ENCODE measurements around the gene SYCP2L.
"Not testable (repeated sequence)": the region's sequence is repeated elsewhere in the genome, so short reads cannot be mapped to it uniquely, and the experiment has no call there.

Gene SYCP2L

GRCh38 chr6:10957414-10957886, 70.6 kb downstream of the SYCP2L start:
- DNase-seq (ENCODE audit: low read depth), result no peak

- DNase-seq (ENCODE audit: low read depth), result no peak
Observed at GRCh38 chr6:10960171-10960570, 73.3 kb downstream of the SYCP2L start.

- no peak for DNase-seq (ENCODE audit: low read depth)
Observed at GRCh38 chr6:10961837-10962236, 75.0 kb downstream of the SYCP2L start.

GRCh38 chr6:10962673-10963072, 75.8 kb downstream of the SYCP2L start:
- DNase-seq (ENCODE audit: low read depth), result no peak

GRCh38 chr6:10963113-10963512, 76.3 kb downstream of the SYCP2L start:
- DNase-seq (ENCODE audit: low read depth), result no peak

- DNase-seq (ENCODE audit: low read depth), result no peak
Observed at GRCh38 chr6:10964684-10965083, 77.8 kb downstream of the SYCP2L start.

GRCh38 chr6:10968776-10969175, 81.9 kb downstream of the SYCP2L start:
- no peak for DNase-seq (ENCODE audit: low read depth)

GRCh38 chr6:10970731-10971130, 83.9 kb downstream of the SYCP2L start:
- DNase-seq (ENCODE audit: low read depth), result no peak

- DNase-seq (ENCODE audit: low read depth), result no peak
Observed at GRCh38 chr6:10972196-10972595, 85.3 kb downstream of the SYCP2L start.

- DNase-seq (ENCODE audit: low read depth), result no peak
Observed at GRCh38 chr6:10976571-10976970, 89.7 kb downstream of the SYCP2L start.

GRCh38 chr6:10977231-10977968, 90.5 kb downstream of the SYCP2L start:
- DNase-seq (ENCODE audit: low read depth), result no peak

- DNase-seq (ENCODE audit: low read depth), result no peak
Observed at GRCh38 chr6:10979603-10980002, 92.8 kb downstream of the SYCP2L start.

- DNase-seq (ENCODE audit: low read depth), result no peak
Observed at GRCh38 chr6:10981409-10981808, 94.6 kb downstream of the SYCP2L start.

GRCh38 chr6:10984959-10985358, 98.1 kb downstream of the SYCP2L start:
- not testable (repeated sequence) for DNase-seq (ENCODE audit: low read depth)

- DNase-seq (ENCODE audit: low read depth), result no peak
Observed at GRCh38 chr6:10989587-10989986, 102.7 kb downstream of the SYCP2L start.

- no peak for DNase-seq (ENCODE audit: low read depth)
Observed at GRCh38 chr6:10991115-10991514, 104.3 kb downstream of the SYCP2L start.

GRCh38 chr6:10993896-10994295, 107.0 kb downstream of the SYCP2L start:
- DNase-seq (ENCODE audit: low read depth), result no peak

GRCh38 chr6:10995114-10995707, 108.4 kb downstream of the SYCP2L start:
- no peak for DNase-seq (ENCODE audit: low read depth)

- DNase-seq (ENCODE audit: low read depth), result no peak
Observed at GRCh38 chr6:10999994-11000393, 113.1 kb downstream of the SYCP2L start.

GRCh38 chr6:11002176-11002575, 115.3 kb downstream of the SYCP2L start:
- DNase-seq (ENCODE audit: low read depth), result no peak

GRCh38 chr6:11003297-11003696, 116.4 kb downstream of the SYCP2L start:
- not testable (repeated sequence) for DNase-seq (ENCODE audit: low read depth)

GRCh38 chr6:11006061-11006460, 119.2 kb downstream of the SYCP2L start:
- no peak for DNase-seq (ENCODE audit: low read depth)

GRCh38 chr6:11007715-11008608, 121.1 kb downstream of the SYCP2L start:
- DNase-seq (ENCODE audit: low read depth), result no peak

Data from stimulated activated CD8-positive, alpha-beta memory T cell treated with anti-CD3 and anti-CD28 coated beads, Interleukin-7, amount 100 ng/mL, for 24 hours (primary cell).